HL-60/S4 treated with phorbol 12-myristate 13-acetate at 8.2 ng/mL for 4 days and 3 days (cell line): ENCODE measurements around the gene ADGRD1.

Experiments
- in situ Hi-C: fragments of 300-500 bp; cut with MboI; formaldehyde crosslinking; loops from 2 replicates; pipeline ENCODE4 v1.15.0; 2022; ENCODE audit warnings: low sequenced_read_pairs

The ADGRD1 gene

GRCh38 chr12:130961921-130962451 lies 8.3 kb downstream of the ADGRD1 start:
- in situ Hi-C loops = no loop called here

DNA sequence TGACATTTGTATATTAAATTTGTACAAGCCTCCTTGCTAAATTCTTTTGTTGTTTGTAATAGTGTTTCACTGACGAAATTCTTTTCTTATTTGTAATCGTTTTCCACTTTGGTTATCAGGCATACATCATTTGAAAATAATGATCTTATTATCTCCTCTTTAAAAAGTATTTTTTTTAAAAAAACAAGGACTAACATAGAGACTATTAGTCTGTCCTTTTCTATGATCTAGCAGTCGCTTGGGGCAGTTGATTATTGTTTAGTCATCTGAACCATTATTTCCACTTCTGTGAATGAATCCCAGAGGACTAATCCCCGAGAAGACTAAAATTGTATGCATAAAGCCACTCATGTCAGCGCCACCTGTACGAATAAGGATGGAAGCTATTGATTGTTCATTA lies 11.5 kb downstream of the ADGRD1 start:
- in situ Hi-C loops = no loop called here

GRCh38 chr12:130965668-130966067 lies 12.0 kb downstream of the ADGRD1 start:
- in situ Hi-C loops = no loop called here

DNA sequence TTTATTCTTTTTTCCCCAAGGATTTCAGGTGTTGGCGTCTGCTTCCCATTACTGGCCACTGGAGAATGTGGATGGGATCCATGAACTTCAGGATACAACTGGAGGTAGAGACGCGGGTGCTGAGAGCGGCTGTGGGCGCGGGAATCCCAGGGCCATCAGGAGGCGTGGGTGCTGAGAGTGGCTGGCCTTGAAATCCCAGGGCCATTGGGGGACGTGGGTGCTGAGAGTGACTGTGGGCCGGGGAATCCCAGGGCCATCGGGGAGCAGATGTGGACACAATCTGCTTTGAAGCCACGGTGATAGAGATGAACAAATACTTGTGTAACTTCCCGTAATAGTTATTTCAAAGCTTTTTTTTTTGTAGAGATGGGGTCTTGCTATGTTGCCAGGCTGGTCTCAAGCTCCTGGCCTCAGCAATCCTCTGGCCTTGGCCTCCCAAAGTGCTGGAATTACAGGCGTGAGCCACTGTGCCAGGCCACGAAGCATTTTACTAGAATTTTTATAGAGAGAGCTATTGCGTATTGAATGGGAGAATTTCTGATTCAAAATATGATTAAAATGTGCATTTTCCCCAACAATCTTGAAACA lies 12.8 kb downstream of the ADGRD1 start:
- in situ Hi-C loops = no loop called here

DNA sequence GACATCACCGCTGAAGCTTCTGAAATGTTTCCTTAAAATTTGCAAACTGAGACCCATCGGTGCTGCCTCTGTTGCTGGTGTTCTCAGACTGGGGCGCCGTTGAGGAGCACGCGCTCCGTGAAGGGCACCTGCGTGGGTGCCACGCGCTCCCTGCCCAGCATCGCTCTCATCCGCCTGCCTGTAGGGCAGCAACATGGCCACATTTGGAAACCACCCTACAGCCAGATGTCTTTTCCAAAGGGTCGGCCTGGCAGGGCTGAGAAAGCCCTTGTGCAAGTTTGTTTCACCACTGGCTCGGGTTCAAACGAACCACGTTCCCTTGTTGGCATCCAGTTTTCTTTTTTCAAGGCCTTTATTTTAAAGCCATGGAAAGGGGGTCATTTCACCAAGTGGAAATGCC lies 13.9 kb downstream of the ADGRD1 start:
- in situ Hi-C loops = no loop called here

DNA sequence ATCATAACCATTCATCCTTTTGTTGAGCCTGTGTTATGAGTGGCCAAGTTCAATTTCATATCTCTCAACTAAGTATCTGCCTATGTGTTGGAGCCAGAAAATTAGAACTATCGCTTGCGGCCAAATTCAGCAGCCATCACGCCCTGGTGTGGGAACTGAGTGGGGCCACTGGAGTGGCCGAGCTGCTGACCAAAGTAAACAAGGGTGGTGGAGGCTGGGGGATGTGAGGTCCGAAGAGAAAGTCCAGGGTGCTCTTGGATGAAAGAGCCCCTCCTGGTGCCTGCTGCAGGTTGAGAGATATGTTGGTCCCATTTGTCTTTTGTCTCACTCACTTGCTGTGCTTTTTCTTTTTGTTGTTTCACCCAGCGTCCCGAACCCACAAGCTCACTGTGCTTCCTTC lies 14.9 kb downstream of the ADGRD1 start:
- in situ Hi-C loops = no loop called here

GRCh38 chr12:130969223-130969622 lies 15.5 kb downstream of the ADGRD1 start:
- in situ Hi-C loops = no loop called here

DNA sequence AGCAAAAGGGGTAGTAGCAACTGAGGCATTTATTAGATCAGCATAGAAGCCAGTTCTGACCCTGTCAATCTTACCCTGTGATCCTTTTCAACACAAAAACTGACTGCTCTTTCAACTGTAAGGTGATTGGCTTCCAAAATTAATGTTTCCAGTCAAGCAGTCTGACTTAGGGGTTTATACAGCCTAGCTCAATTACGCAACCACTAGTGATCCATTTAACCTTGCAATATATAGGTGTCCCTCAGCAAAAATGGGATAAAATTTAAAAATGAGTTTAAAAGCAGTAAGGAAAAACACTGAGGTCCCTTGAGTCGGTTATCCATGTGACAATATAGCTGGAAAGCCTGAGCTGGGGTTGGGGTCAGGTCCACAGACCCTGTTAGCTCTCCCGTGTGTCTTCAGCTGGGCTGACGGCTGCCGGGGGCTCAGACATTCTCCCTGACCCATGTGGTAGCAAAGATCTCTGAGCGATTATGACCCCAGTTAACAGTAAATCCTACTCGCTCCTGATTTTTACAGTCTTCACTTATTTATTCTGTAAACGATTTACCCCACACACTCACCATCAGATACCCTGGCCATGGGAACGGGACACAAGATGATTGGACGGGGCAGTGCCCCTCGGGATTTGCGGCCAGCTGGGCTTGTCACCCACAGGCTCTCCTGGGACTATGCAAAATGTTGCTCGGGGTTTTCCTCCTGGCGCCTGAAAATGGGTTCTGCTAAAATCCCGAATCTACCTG lies 16.6 kb downstream of the ADGRD1 start:
- in situ Hi-C loops = no loop called here

- in situ Hi-C loops = no loop called here
These were observed 17.2 kb downstream of the ADGRD1 start for GRCh38 chr12:130970908-130971233.

DNA sequence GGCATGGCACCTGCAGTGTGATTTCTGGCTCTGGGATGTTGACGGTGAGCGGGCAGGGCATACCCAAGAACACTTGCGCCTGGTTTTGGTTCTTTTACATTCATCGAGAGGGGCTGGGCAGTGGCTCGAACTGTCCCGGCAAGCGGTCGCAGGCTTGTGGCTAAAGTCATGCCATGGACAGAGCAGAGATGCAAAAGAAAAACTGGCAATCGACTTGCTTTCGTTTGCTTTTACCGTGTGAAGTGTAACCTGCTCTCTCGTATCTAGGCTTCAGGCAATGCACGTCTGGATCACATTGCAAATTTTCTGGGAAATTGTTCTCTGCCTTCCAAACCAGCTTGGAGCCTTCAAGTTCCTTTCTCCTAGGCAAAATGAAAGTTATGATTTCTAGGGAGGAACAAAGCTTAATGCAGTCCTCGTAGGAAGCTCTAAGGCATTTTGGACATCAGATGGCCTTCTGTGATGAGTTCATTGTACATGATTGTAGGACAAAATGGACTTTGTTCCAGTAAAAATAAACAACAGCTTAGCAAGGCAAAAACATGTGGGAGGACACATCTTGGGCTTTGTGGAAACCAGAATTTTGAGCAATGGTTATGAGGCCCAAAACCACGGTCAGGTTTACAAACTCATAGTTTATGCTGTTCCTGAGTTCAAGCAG lies 18.3 kb downstream of the ADGRD1 start:
- in situ Hi-C loops = no loop called here

GRCh38 chr12:130972586-130972950 lies 18.9 kb downstream of the ADGRD1 start:
- in situ Hi-C loops = no loop called here

GRCh38 chr12:130973109-130973508 lies 19.4 kb downstream of the ADGRD1 start:
- in situ Hi-C loops = no loop called here

DNA sequence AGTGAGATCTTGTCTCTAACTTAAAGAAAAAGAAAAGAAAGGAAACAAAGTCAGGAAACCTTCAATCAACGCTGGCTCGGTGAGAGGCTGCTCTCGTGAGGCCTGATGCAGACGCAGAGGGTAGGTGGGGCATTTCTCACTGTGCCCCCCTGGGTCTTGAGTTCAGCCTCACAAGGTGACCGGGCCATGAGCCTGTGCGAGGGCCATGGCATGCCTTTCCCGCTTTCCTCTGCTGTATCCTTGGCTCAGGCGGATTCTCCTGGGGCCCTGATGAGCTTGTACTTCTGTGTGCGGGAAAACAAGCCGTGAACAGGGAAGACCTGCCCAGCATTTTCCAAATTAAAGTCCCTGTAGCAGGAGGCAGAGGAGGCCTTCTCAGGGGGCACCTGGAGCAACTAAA lies 20.2 kb downstream of the ADGRD1 start:
- in situ Hi-C loops = no loop called here

DNA sequence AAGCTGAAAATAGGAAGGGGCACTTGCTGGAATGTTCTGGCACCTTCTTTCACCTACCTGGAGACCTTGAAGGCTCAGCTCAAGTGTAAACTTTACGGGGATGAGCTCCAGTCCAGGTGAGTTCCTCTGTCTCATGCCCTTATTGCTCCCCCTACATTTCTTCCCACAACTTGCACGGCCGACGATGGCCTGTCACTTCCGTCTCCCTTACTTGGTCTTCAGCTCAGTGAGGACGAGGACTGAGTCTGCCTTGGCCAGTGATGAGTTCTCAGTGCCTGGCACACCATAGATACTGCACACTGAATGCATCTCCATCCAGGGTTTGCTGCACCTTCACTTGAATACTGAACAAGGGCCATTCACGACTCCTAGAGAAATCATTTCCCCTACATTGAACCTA lies 21.4 kb downstream of the ADGRD1 start:
- in situ Hi-C loops = no loop called here

GRCh38 chr12:130976171-130976720 lies 22.5 kb downstream of the ADGRD1 start:
- in situ Hi-C loops = no loop called here

DNA sequence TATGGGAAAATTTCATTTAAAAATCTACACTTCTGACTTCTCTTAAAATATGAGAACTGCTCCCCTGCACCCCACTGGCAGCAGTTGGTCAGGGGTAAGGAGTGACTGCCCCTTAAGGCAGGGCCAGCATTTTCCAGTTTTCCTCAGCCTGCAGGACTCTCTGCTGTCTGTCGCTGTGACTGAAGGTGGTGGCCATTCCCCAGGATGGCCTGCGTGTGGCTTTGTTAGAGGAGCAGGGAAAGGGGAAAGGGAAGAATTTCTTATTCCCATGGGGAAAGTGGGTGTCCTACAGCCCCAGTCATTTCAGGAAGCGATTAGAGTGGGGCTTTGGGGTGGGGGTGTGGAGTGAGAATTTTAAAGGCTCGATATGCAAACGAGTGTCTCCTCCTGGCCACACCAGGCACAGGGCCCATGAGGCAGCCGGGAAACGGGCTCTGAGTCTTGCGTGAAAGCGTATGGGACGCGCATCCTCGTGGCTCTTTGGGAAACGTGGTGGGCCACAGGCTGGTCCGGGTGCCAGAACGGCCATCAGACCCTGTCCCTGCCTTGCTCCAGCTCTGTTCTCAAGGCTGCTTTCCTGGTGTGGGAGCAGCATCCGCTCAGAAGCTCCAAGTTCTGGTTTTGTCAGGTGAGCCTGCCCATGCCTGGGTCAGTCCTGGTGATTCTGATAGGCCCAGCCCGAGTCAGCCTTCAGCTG lies 23.5 kb downstream of the ADGRD1 start:
- in situ Hi-C loops = no loop called here

DNA sequence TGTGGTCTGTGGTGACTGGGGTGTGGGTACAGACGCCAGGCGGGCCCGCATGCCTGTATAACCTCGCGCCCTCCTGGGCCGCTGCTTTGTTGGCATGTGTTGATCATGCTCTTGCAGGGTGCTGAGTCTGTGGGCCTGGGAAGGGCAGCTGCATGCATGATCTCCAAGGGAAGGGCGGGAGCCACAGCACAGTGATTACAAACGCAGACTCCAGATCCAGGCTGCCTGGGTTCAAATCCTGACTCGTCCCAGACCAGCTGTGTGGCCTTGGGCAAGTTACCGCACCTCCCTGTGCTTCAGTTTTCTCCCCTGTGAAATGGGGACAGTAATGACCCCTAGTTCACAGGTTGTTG lies 24.0 kb downstream of the ADGRD1 start:
- in situ Hi-C loops = no loop called here

GRCh38 chr12:130978785-130979184 lies 25.1 kb downstream of the ADGRD1 start:
- in situ Hi-C loops = no loop called here

DNA sequence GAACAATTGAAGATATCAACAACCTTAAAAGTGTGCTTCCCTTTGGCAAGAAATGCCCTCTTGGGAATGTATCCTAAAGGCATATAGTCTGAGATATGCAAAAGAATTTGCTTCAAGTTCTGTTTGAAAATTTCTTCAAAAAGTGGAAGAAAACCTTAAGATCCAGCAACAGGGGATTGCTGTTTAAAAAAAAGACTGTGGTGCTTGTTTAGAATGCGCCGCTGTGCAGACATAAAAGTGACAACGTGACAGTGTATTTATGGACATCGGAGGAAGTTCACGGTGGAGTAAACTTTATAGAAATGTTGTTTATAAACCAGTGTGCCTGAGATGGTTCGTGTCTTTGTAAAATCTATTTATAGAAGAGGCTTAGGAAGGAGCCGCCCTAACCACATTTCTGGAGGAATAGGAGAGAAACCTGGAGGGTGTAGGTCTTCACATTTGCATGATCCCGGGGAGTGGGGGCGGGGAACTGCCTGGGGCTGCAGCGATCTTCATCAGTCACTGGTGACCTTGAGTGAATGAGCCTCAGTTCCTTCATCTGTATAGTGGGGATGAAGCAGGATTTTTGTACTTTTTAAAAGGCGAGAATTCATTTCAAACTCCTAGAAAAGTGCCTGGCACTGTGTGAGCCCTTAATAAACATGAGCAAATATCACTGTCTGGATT lies 27.5 kb downstream of the ADGRD1 start:
- in situ Hi-C loops = no loop called here

DNA sequence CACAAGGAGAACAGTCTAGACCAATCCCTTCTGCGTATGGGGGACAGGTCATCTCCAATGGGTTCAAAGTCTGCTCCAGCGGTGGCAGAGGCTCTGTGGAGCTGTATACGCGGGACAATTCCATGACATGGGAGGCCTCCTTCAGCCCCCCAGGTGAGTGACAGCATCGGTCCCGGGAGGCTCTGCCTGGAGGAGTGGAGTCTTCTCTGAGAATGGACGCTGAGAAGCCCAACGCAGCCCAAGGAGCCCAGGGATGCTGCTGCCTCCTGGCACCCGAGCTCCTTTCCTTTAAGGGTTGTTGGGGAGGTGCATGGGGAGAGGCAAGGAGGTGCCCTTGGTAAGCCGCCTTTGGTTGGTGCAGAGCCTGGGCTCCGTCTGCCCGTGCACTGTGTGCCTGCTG lies 28.2 kb downstream of the ADGRD1 start:
- in situ Hi-C loops = no loop called here
